Activated CD8-positive, alpha-beta T cell treated with anti-CD3 and anti-CD28 coated beads, Interleukin-2, amount 10 ng/mL, durations not matched to agents 7 days and 5 days (primary cell): ENCODE data around the gene PPID. TPM values are rescaled to one million over a fixed set of nuclear protein-coding genes. Genes with fewer than 3 reads are reported as not detected.

Source experiments
- ATAC-seq: fragments of 150-1000 bp; cut with Tn5 transposase; one replicate; pipeline ENCODE4 v1.10.0; 2021; ENCODE audit warnings: moderate library complexity
- CTCF ChIA-PET: fragments of 350-600 bp; sonication (Branson Sonifier 250); formaldehyde crosslinking; loops from one replicate; lab custom pipeline; 2021; ENCODE audit warnings: antibody characterized with exemption; lab: Charles Lee
- POLR2A ChIA-PET: fragments of 350-600 bp; sonication (Branson Sonifier 250); formaldehyde crosslinking; loops from one replicate; lab custom pipeline; 2021; ENCODE audit warnings: antibody characterized with exemption; lab: Charles Lee
- DNase-seq: peaks from one replicate; pipeline ENCODE4 v3.0.0-alpha.2; 2020
- H3K27ac Mint-ChIP-seq: one replicate; pipeline ENCODE4 v1.8.0; 2021; ENCODE audit warnings: mild to moderate bottlenecking, mixed read lengths
- H3K27me3 Mint-ChIP-seq: one replicate; pipeline ENCODE4 v1.8.0; 2021; ENCODE audit warnings: low read depth, mixed read lengths
- H3K36me3 Mint-ChIP-seq: one replicate; pipeline ENCODE4 v1.8.0; 2021; ENCODE audit warnings: low read depth, mixed read lengths
- H3K4me1 Mint-ChIP-seq: one replicate; pipeline ENCODE4 v1.8.0; 2021; ENCODE audit warnings: low read depth, mixed read lengths
- H3K4me3 Mint-ChIP-seq: one replicate; pipeline ENCODE4 v1.8.0; 2021; ENCODE audit warnings: mild to moderate bottlenecking, mixed read lengths
- H3K9me3 Mint-ChIP-seq: one replicate; pipeline ENCODE4 v1.8.0; 2022; ENCODE audit warnings: mixed read lengths; ENCODE audit not compliant: insufficient read depth
- total RNA-seq, 2 experiments: library from RNA; stranded (reverse); gene quantifications; one replicate each; pipeline ENCODE4 v1.2.3, GENCODE V29; 2021

The PPID gene
- 10 to 100 TPM; 33.9 to 39.8 TPM for total RNA-seq

DNA sequence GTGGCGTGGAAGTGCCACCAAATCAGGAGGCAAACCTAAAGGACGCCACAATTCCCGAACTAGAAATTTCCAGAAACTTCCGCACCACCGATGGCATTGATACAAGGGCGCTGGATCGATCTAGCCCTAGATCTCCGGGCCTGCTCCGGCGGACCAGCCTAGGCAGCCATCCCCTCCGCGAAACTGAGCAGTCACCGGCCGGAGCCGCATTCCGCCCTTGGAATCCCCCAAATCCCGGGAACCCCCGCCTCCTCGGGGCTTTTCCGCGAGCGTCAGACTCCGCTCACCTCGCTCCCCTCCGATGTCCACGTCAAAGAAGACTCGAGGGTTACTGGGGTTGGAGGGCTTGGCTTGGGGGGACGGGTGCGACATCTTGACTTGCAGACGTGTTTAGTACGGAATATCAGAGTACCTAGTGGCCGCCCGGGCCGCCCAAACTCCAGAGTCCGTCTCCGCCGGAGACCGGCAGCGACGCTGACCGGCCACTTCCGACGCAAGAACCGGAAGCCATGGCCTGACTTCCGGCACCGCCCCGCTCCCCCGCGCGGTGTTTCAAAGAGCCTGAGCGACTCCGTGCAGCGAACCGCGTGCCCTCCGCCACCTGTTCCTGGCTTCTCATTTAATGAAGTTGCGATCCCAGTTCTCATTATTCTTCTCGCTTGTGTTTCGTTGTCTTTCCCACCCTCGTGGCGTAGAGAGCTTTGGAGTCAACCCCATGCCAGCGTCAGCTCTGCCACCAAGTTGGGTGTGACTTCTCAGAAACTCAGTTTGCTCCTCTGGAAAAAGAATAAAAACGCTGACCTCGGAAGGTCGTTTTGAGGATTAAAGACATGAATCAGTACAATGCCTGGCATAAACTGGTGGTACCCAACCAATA, at the start of gene PPID:
TSS of gene PPID (minus strand) at position 480 of the 877 bp plus-strand sequence. CDS start at position 372, 108 bp downstream.
- peaks cover 37% of the 10 kb centered on the region for H3K4me1 Mint-ChIP-seq
- ATAC-seq (peak; percentile 94), DNase-seq (peak; percentile 89)
- ChIA-PET POLR2A (interaction anchor here (0.7 kb wide), 2 partner anchors 54 to 384 kb away, joined by 3 to 4 read pairs; no protein-coding TSS in a partner anchor), CTCF (interaction anchor here (0.9 to 1.8 kb wide), 4 partner anchors 8 to 480 kb away, joined by 3 to 5 read pairs (median 4); partner anchors contain the start of gene C4orf46)
- peak within 1 kb of the TSS; percentile 81 for H3K4me3 Mint-ChIP-seq
- H3K9me3 Mint-ChIP-seq, result no peaks in the 10 kb centered on the region
- H3K27ac Mint-ChIP-seq, result peak within 1 kb of the TSS; percentile 94
- no peaks in the 10 kb centered on the region for H3K27me3 Mint-ChIP-seq
- H3K36me3 Mint-ChIP-seq, result peaks cover 35% of the 10 kb centered on the region

DNA sequence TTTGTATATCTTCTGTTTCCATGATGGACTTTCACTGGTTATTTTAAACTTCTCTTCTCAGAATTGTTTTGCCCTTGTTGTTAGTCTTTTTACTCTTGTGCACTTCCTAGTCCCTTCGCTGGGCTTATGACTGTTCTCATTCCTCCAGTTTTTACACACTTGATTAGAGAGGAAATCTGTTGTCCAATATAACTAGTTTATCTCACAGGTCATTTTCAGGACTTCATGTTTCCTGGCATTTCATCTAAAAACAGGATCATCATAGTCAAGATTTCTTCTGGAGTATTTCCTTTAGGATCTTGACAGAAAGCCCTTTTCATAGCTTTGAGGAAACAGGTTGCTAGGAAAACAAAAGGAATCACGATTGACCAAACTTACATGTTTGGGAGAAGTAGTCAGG, 48.6 kb upstream of the PPID start:
- ChIA-PET POLR2A (interaction anchor here (0.7 kb wide), 1 partner anchor 77 kb away, joined by 3 read pairs; no protein-coding TSS in a partner anchor), CTCF (no interaction called here)
- Mint-ChIP-seq H3K4me1 (peaks cover 40% of the 10 kb centered on the region), H3K4me3 (no peak overlapping the region), H3K36me3 (peaks cover 5% of the 10 kb centered on the region), H3K27me3 (no peaks in the 10 kb centered on the region), H3K27ac (no peak overlapping the region), H3K9me3 (no peaks in the 10 kb centered on the region)
- ATAC-seq, result no peak
- DNase-seq, result no peak

DNA sequence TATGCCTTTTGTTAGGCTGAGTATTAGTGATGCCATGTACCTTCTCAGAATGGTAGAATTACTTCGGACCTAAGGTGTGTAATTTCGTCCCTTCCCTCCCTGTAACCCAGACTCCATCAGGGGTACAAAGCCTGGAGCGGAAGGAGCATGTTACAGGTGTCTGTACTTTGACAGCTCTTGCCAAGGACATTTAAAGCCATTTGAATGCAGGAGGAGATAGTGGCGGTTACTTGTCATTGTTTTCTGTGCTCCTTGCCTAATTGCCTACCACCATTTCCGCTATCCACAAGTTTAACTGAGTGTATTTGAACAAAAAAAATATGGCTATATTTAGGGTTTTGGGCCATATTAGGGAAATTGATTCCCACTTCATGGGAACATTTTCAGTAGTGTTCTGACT, 47.5 kb upstream of the PPID start:
- no peak overlapping the region for H3K27ac Mint-ChIP-seq
- peaks cover 39% of the 10 kb centered on the region for H3K4me1 Mint-ChIP-seq
- peaks cover 4% of the 10 kb centered on the region for H3K27me3 Mint-ChIP-seq
- peaks cover 5% of the 10 kb centered on the region for H3K36me3 Mint-ChIP-seq
- ChIA-PET CTCF (interaction anchor here (1.7 kb wide), 1 partner anchor 75 kb away, joined by 5 read pairs; no protein-coding TSS in a partner anchor), POLR2A (no interaction called here)
- H3K9me3 Mint-ChIP-seq, result no peaks in the 10 kb centered on the region
- DNase-seq (no peak), ATAC-seq (no peak)
- peak overlapping the region; percentile 96 for H3K4me3 Mint-ChIP-seq

DNA sequence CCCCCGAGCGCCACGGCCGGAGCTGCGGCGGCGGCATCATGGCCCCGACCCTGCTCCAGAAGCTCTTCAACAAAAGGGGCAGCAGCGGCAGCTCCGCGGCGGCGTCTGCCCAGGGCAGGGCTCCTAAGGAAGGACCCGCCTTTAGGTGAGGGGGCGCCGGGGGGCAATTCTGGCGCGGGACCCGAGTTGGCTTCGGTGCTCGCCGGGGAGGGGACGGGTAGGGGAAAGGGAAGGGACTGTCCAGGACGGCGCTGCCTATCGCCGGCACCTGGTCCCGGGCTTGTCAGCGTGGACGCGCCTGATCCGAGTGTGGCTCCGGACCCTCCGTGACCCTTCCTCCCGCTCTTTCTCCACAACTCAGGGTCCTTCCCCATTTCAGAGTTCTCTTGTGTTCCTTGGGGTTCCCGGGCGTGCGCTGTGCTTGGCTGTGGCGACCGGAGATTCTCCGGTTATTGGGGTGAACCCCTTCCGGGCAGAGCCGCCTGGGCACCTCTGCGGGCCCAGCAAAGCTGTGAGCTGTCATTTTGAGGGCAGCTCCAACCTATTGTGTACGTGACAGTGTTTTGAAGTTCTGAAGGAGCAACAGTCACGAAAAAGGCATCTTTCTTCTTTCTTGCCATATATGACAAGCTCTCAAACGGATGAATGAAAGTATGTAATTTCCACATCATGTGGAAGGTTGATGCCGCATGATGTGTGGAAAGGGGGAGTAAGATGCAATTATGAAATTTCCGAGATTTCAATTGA, 46.2 kb upstream of the PPID start:
- no peaks in the 10 kb centered on the region for H3K9me3 Mint-ChIP-seq
- H3K36me3 Mint-ChIP-seq, result no peaks in the 10 kb centered on the region
- H3K4me1 Mint-ChIP-seq, result peaks cover 32% of the 10 kb centered on the region
- H3K27ac Mint-ChIP-seq, result peak overlapping the region; percentile 91
- H3K4me3 Mint-ChIP-seq, result peak overlapping the region; percentile 96
- CTCF ChIA-PET, result interaction anchor here (0.7 to 2.3 kb wide), 11 partner anchors 9 to 433 kb away, joined by 3 to 10 read pairs (median 4); no protein-coding TSS in a partner anchor
- ATAC-seq, result peak; percentile 59
- POLR2A ChIA-PET, result interaction anchor here (0.6 kb wide), 1 partner anchor 78 kb away, joined by 3 read pairs; no protein-coding TSS in a partner anchor
- peaks cover 4% of the 10 kb centered on the region for H3K27me3 Mint-ChIP-seq
- peak; percentile 65 for DNase-seq

DNA sequence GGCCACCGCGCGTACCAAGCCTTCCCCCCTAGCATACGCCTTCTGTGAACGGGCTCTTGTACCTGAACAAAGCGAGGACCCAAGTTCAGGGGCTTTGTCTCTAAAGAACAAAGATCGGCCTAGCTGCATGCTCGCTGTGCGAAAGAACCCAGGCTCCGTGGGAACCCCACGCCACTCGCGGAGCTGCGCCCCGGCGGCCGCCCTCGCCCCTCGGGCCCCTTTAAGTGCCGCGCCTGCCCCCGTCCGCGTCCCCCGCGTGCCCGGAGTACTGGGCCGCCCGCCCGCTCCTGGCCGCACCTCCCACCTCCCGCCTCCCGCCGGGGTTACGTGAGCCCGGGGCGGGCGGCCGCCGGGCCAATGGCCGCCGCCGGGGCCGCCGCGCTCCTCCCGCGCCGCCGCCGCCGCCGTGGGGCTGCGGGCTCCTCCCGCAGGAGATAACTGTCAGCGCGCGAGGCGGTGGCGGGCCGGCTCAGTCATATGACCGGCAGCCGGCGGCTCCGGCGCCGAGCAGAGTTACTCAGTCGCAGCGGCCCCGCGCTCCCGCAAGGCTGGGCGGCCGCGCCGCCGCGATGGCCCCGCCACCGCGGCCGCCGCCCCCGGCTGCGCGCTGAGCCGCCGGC, 45.5 kb upstream of the PPID start, which contains the start of gene FNIP2:
TSS of gene FNIP2 (plus strand) at position 472 of the 620 bp plus-strand sequence. CDS start 187 bp downstream, outside the sequence.
- Mint-ChIP-seq H3K4me1 (peaks cover 32% of the 10 kb centered on the region), H3K27ac (peak within 1 kb of the TSS; percentile 91), H3K9me3 (no peaks in the 10 kb centered on the region), H3K4me3 (peak within 1 kb of the TSS; percentile 96), H3K27me3 (peaks cover 4% of the 10 kb centered on the region), H3K36me3 (no peaks in the 10 kb centered on the region)
- POLR2A ChIA-PET, result no interaction called here
- ATAC-seq (peak; percentile 87), DNase-seq (peak; percentile 70)
- CTCF ChIA-PET, result interaction anchor here (0.9 to 2.3 kb wide), 6 partner anchors 10 to 83 kb away, joined by 3 to 10 read pairs (median 4); no protein-coding TSS in a partner anchor

DNA sequence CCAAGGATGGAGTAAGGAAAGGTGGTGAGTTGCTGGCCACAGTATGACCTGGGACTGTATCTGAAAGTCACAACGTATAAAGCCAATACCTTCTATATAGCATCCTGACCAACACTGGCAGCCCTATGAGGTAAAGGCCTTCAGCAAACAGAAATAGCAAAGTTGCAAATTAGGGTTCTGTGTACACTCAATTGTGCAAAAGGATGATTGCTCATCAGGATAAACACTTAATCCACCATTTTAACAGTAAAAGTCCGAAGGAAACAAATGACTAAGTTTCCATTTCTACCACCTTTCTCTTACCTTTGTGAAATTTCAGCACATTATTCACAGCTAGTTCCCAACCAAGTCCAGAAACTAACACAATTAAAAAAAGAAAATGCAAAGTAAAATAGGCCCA, 44.3 kb upstream of the PPID start:
- H3K4me3 Mint-ChIP-seq, result no peak overlapping the region
- POLR2A ChIA-PET, result no interaction called here
- H3K9me3 Mint-ChIP-seq, result no peaks in the 10 kb centered on the region
- CTCF ChIA-PET, result interaction anchor here (1.2 to 2.1 kb wide), 2 partner anchors 84 to 87 kb away, joined by 3 to 5 read pairs; no protein-coding TSS in a partner anchor
- peaks cover 4% of the 10 kb centered on the region for H3K27me3 Mint-ChIP-seq
- H3K27ac Mint-ChIP-seq, result no peak overlapping the region
- H3K4me1 Mint-ChIP-seq, result peaks cover 30% of the 10 kb centered on the region
- H3K36me3 Mint-ChIP-seq, result no peaks in the 10 kb centered on the region
- no peak for DNase-seq
- no peak for ATAC-seq

DNA sequence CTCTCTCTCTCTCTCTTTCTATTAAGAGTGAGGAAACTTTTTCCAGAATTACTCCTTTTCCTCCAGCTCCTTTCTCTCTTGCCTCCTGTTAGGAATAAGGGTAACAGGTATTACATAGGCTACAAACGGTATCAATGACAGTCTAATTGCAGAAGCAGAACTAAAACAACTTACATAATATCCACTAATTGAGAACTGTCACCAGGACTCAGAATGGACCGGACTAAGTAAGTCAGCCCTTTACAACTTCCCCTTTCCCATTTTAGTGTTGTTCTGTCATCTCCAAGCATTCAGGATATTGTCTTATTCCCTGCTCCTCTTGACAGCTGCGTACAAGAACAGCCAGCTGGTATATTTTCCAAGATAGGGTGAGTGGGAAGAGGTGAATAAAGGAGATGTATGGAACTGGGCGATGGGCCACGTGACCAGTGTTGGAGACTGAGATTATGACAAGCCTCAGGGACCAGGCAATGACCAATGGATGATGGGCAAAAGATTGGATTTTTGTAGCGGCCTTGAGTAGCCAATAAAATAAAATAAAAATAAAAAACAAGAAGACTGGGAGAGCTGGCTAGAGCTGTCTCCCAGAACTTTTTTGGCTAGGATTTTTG, 43.3 kb upstream of the PPID start:
- CTCF ChIA-PET, result interaction anchor here (2.1 kb wide), 1 partner anchor 85 kb away, joined by 5 read pairs; no protein-coding TSS in a partner anchor
- Mint-ChIP-seq H3K9me3 (no peaks in the 10 kb centered on the region), H3K36me3 (no peaks in the 10 kb centered on the region), H3K27me3 (peaks cover 4% of the 10 kb centered on the region), H3K4me1 (peaks cover 26% of the 10 kb centered on the region), H3K4me3 (no peak overlapping the region), H3K27ac (no peak overlapping the region)
- ATAC-seq (no peak), DNase-seq (no peak)
- POLR2A ChIA-PET, result no interaction called here

DNA sequence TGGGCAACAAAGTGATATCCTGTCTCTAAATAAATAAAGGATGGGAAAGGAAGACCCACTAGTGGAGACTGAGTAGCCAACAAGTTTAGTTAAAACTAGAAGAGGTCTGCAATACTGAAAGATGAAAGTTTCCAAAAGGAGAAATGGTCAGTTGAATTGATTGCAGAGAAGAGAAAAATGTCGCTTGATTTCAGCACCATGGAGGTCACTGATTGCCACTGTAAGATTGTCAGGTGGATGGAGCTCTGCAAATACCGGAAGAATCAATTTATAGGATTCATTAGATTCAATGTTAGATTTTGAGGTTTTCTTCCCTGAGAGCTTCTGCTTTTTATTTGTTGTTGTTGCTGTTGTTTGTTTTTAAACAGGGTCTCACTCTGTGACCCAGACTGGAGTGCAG, 40.3 kb upstream of the PPID start:
- Mint-ChIP-seq H3K9me3 (no peaks in the 10 kb centered on the region), H3K27me3 (peaks cover 4% of the 10 kb centered on the region), H3K4me1 (peaks cover 9% of the 10 kb centered on the region), H3K27ac (no peak overlapping the region), H3K4me3 (no peak overlapping the region), H3K36me3 (no peaks in the 10 kb centered on the region)
- POLR2A ChIA-PET, result no interaction called here
- ATAC-seq (no peak), DNase-seq (no peak)
- CTCF ChIA-PET, result interaction anchor here (0.9 to 1.0 kb wide), 2 partner anchors 22 to 88 kb away, joined by 3 read pairs; no protein-coding TSS in a partner anchor

DNA sequence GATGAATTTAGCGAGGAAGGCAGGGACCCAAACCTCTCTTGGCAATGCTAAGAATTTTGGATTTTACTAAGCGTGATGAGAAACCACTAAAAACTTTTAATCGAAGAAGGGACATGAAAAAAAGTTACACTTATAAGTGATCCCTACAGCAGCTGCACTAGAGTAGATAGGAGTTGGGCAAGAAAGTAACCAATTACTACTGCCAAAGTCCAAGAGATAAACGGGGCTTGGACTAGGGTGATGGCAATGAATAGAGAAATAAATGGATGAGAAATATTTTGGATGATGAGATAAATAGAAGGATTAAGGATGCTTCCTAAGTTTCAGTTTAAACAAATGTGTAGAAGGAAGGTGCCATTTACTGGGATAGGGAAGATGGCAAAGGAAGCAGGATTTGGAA, 39.4 kb upstream of the PPID start:
- POLR2A ChIA-PET, result no interaction called here
- CTCF ChIA-PET, result interaction anchor here (0.9 to 1.0 kb wide), 2 partner anchors 21 to 89 kb away, joined by 3 read pairs; no protein-coding TSS in a partner anchor
- no peak overlapping the region for H3K4me3 Mint-ChIP-seq
- H3K9me3 Mint-ChIP-seq, result no peaks in the 10 kb centered on the region
- DNase-seq, result no peak
- H3K27me3 Mint-ChIP-seq, result peaks cover 7% of the 10 kb centered on the region
- ATAC-seq, result no peak
- H3K36me3 Mint-ChIP-seq, result no peaks in the 10 kb centered on the region
- no peak overlapping the region for H3K27ac Mint-ChIP-seq
- H3K4me1 Mint-ChIP-seq, result peaks cover under 1% of the 10 kb centered on the region

DNA sequence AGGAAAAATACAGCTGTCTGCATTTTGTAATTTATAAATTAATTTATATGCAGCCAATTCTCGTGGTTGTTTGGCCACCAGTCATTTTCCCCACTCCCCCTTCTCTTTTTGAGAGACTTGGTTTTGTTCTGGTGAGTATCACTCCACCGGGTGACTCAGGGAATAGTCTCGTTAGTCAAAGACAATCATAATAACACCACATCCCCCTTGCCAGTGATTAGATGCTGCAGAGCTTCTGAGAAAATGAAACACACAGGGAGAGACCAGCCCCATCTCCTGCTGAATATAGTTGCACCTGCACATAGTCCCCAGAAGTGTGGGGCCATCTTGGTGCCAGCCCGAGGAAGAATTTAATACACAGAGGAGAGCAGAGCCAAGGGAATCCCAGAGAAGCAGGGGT, 37.7 kb upstream of the PPID start:
- H3K36me3 Mint-ChIP-seq, result no peaks in the 10 kb centered on the region
- no peak overlapping the region for H3K4me3 Mint-ChIP-seq
- DNase-seq (no peak), ATAC-seq (no peak)
- H3K27ac Mint-ChIP-seq, result no peak overlapping the region
- ChIA-PET POLR2A (no interaction called here), CTCF (no interaction called here)
- H3K27me3 Mint-ChIP-seq, result peaks cover 5% of the 10 kb centered on the region
- no peaks in the 10 kb centered on the region for H3K9me3 Mint-ChIP-seq
- no peaks in the 10 kb centered on the region for H3K4me1 Mint-ChIP-seq
